ENCODE results near the gene NOP10. TPM values are rescaled to one million over a fixed set of nuclear protein-coding genes. Genes with fewer than 3 reads are reported as not detected.

The NOP10 gene
- total RNA-seq, 1 experiment from 2014 or later = 248 TPM

- no peaks in the 10 kb centered on the region for H3K9me3 ChIP-seq (replicated peaks)
- DNase-seq (ENCODE audit: low read depth in 1 of 2, low spot score in 2 of 2) = no peak
- H3K36me3 ChIP-seq = peaks cover 3% of the 10 kb centered on the region
- no peak overlapping the region for H3K27ac ChIP-seq
- H3K27me3 ChIP-seq (replicated peaks) = no peaks in the 10 kb centered on the region
- no peak overlapping the region for H3K4me3 ChIP-seq
- no peaks in the 10 kb centered on the region; the same call in none of the 2 replicates for H3K4me1 ChIP-seq (replicated peaks)
These were observed 8.3 kb downstream of the NOP10 start for GRCh38 chr15:34334672-34335071.

GRCh38 chr15:34332553-34333120 lies 10.3 kb downstream of the NOP10 start:
- Histone ChIP-seq H3K4me1 (replicated peaks) (no peaks in the 10 kb centered on the region; the same call in 1 of the 2 replicates), H3K4me3 (no peak overlapping the region), H3K9me3 (replicated peaks) (no peaks in the 10 kb centered on the region), H3K27ac (no peak overlapping the region), H3K36me3 (peaks cover 1% of the 10 kb centered on the region), H3K27me3 (replicated peaks) (no peaks in the 10 kb centered on the region)
- DNase-seq (ENCODE audit: low read depth in 1 of 2, low spot score in 2 of 2) = no peak

GRCh38 chr15:34331809-34332208 lies 11.1 kb downstream of the NOP10 start:
- Histone ChIP-seq H3K4me1 (replicated peaks) (no peaks in the 10 kb centered on the region), H3K9me3 (replicated peaks) (no peaks in the 10 kb centered on the region), H3K4me3 (no peak overlapping the region), H3K27me3 (replicated peaks) (no peaks in the 10 kb centered on the region), H3K36me3 (no peaks in the 10 kb centered on the region), H3K27ac (no peak overlapping the region)
- no peak for DNase-seq (ENCODE audit: low read depth in 1 of 2, low spot score in 2 of 2)

GRCh38 chr15:34330279-34330678 lies 12.7 kb downstream of the NOP10 start:
- Histone ChIP-seq H3K4me1 (replicated peaks) (no peaks in the 10 kb centered on the region), H3K27me3 (replicated peaks) (no peaks in the 10 kb centered on the region), H3K36me3 (no peaks in the 10 kb centered on the region), H3K9me3 (replicated peaks) (no peaks in the 10 kb centered on the region), H3K4me3 (no peak overlapping the region), H3K27ac (no peak overlapping the region)
- DNase-seq (ENCODE audit: low read depth in 1 of 2, low spot score in 2 of 2) = no peak

GRCh38 chr15:34329006-34329405 lies 13.9 kb downstream of the NOP10 start:
- Histone ChIP-seq H3K27me3 (replicated peaks) (no peaks in the 10 kb centered on the region), H3K9me3 (replicated peaks) (no peaks in the 10 kb centered on the region), H3K27ac (no peak overlapping the region), H3K4me1 (replicated peaks) (no peaks in the 10 kb centered on the region), H3K36me3 (no peaks in the 10 kb centered on the region), H3K4me3 (no peak overlapping the region)
- DNase-seq (ENCODE audit: low read depth in 1 of 2, low spot score in 2 of 2) = no peak

GRCh38 chr15:34327906-34328305 lies 15.0 kb downstream of the NOP10 start:
- no peak overlapping the region for H3K4me3 ChIP-seq
- H3K27me3 ChIP-seq (replicated peaks) = no peaks in the 10 kb centered on the region
- no peak for DNase-seq (ENCODE audit: low read depth in 1 of 2, low spot score in 2 of 2)
- H3K36me3 ChIP-seq = no peaks in the 10 kb centered on the region
- H3K27ac ChIP-seq = no peak overlapping the region
- H3K4me1 ChIP-seq (replicated peaks) = no peaks in the 10 kb centered on the region
- no peaks in the 10 kb centered on the region for H3K9me3 ChIP-seq (replicated peaks)

GRCh38 chr15:34325368-34325767 lies 17.6 kb downstream of the NOP10 start:
- H3K27me3 ChIP-seq (replicated peaks) = no peaks in the 10 kb centered on the region
- no peaks in the 10 kb centered on the region for H3K9me3 ChIP-seq (replicated peaks)
- no peak overlapping the region for H3K4me3 ChIP-seq
- no peaks in the 10 kb centered on the region for H3K36me3 ChIP-seq
- DNase-seq (ENCODE audit: low read depth in 1 of 2, low spot score in 2 of 2) = no peak
- no peak overlapping the region for H3K27ac ChIP-seq
- no peaks in the 10 kb centered on the region for H3K4me1 ChIP-seq (replicated peaks)

GRCh38 chr15:34324933-34325332 lies 18.0 kb downstream of the NOP10 start:
- DNase-seq (ENCODE audit: low read depth in 1 of 2, low spot score in 2 of 2) = no peak
- no peaks in the 10 kb centered on the region for H3K9me3 ChIP-seq (replicated peaks)
- no peak overlapping the region for H3K27ac ChIP-seq
- no peaks in the 10 kb centered on the region for H3K4me1 ChIP-seq (replicated peaks)
- no peaks in the 10 kb centered on the region for H3K36me3 ChIP-seq
- H3K4me3 ChIP-seq = no peak overlapping the region
- no peaks in the 10 kb centered on the region for H3K27me3 ChIP-seq (replicated peaks)

GRCh38 chr15:34323217-34323616 lies 19.7 kb downstream of the NOP10 start:
- no peaks in the 10 kb centered on the region for H3K9me3 ChIP-seq (replicated peaks)
- H3K4me1 ChIP-seq (replicated peaks) = no peaks in the 10 kb centered on the region
- no peaks in the 10 kb centered on the region for H3K36me3 ChIP-seq
- H3K27me3 ChIP-seq (replicated peaks) = no peaks in the 10 kb centered on the region
- H3K27ac ChIP-seq = no peak overlapping the region
- no peak for DNase-seq (ENCODE audit: low read depth in 1 of 2, low spot score in 2 of 2)
- H3K4me3 ChIP-seq = no peak overlapping the region

GRCh38 chr15:34318277-34319079 lies 24.5 kb downstream of the NOP10 start:
- H3K4me1 ChIP-seq (replicated peaks) = no peaks in the 10 kb centered on the region
- DNase-seq (ENCODE audit: low read depth in 1 of 2, low spot score in 2 of 2) = no peak
- H3K27ac ChIP-seq = no peak overlapping the region
- H3K36me3 ChIP-seq = no peaks in the 10 kb centered on the region
- no peaks in the 10 kb centered on the region for H3K27me3 ChIP-seq (replicated peaks)
- H3K9me3 ChIP-seq (replicated peaks) = no peaks in the 10 kb centered on the region
- H3K4me3 ChIP-seq = no peak overlapping the region

GRCh38 chr15:34314491-34315490 lies 28.1 kb downstream of the NOP10 start:
- Histone ChIP-seq H3K4me1 (replicated peaks) (no peaks in the 10 kb centered on the region), H3K9me3 (replicated peaks) (no peaks in the 10 kb centered on the region), H3K4me3 (no peak overlapping the region), H3K27ac (no peak overlapping the region), H3K27me3 (replicated peaks) (no peaks in the 10 kb centered on the region), H3K36me3 (no peaks in the 10 kb centered on the region)
- no peak for DNase-seq (ENCODE audit: low read depth in 1 of 2, low spot score in 2 of 2)

- Histone ChIP-seq H3K27me3 (replicated peaks) (no peaks in the 10 kb centered on the region), H3K27ac (no peak overlapping the region), H3K9me3 (replicated peaks) (no peaks in the 10 kb centered on the region), H3K4me1 (replicated peaks) (no peaks in the 10 kb centered on the region), H3K4me3 (no peak overlapping the region), H3K36me3 (no peaks in the 10 kb centered on the region)
- DNase-seq (ENCODE audit: low read depth in 1 of 2, low spot score in 2 of 2) = no peak
These were observed 31.4 kb downstream of the NOP10 start for GRCh38 chr15:34311563-34311962.

GRCh38 chr15:34304613-34305012 lies 38.3 kb downstream of the NOP10 start:
- H3K36me3 ChIP-seq = no peaks in the 10 kb centered on the region
- no peaks in the 10 kb centered on the region for H3K9me3 ChIP-seq (replicated peaks)
- H3K4me3 ChIP-seq = no peak overlapping the region
- no peaks in the 10 kb centered on the region for H3K27me3 ChIP-seq (replicated peaks)
- DNase-seq (ENCODE audit: low read depth in 1 of 2, low spot score in 2 of 2) = peak in 1 of 2 experiments; percentile 13
- H3K4me1 ChIP-seq (replicated peaks) = peaks cover 6% of the 10 kb centered on the region
- H3K27ac ChIP-seq = no peak overlapping the region

GRCh38 chr15:34301058-34301457 lies 41.9 kb downstream of the NOP10 start:
- peaks cover 6% of the 10 kb centered on the region for H3K4me1 ChIP-seq (replicated peaks)
- H3K36me3 ChIP-seq = no peaks in the 10 kb centered on the region
- no peaks in the 10 kb centered on the region for H3K9me3 ChIP-seq (replicated peaks)
- H3K4me3 ChIP-seq = no peak overlapping the region
- no peak overlapping the region for H3K27ac ChIP-seq
- H3K27me3 ChIP-seq (replicated peaks) = no peaks in the 10 kb centered on the region
- no peak for DNase-seq (ENCODE audit: low read depth in 1 of 2, low spot score in 2 of 2)
